ENCODE measurements around the gene ADGRA1. TPM values are rescaled to one million over a fixed set of nuclear protein-coding genes. Genes with fewer than 3 reads are reported as not detected.

ADGRA1 gene
- total and polyA plus RNA-seq, 2 experiments from 2014 or later = not detected

- Histone ChIP-seq H3K9me3 (ENCODE audit: low read depth) (no peaks in the 10 kb centered on the region), H3K79me2 (ENCODE audit: insufficient read depth) (no peaks in the 10 kb centered on the region), H3K9me2 (ENCODE audit: insufficient read depth) (no peaks in the 10 kb centered on the region), H3F3A (ENCODE audit: insufficient read depth) (no peaks in the 10 kb centered on the region), H3K36me3 (ENCODE audit: low read depth) (no peaks in the 10 kb centered on the region), H3K4me1 (ENCODE audit: insufficient read depth) (no peaks in the 10 kb centered on the region), H3K9ac (no peak overlapping the region), H3K27me3 (replicated peaks; ENCODE audit: insufficient read depth) (peaks cover 60% of the 10 kb centered on the region), H3K4me2 (ENCODE audit: unreplicated experiment) (no peak overlapping the region), H3K4me3 (no peak overlapping the region), H2AFZ (no peak overlapping the region), H3K27ac (no peak overlapping the region), H4K20me1 (ENCODE audit: insufficient read depth) (no peaks in the 10 kb centered on the region)
- no peak for TF ChIP-seq EZH2phosphoT487 (IDR thresholded peaks at IDR 0.05; ENCODE audit: insufficient read depth, low read depth)
- TF ChIP-seq EZH2 (IDR thresholded peaks at IDR 0.05; ENCODE audit: insufficient read depth, poor library complexity, severe bottlenecking) = no peak
- WGBS, 2 experiments (ENCODE audit: low coverage in 1 of 2, low lambda C conversion rate in 2 of 2, missing lambda C conversion rate in 2 of 2) = 40 to 52% methylated on average over 7 of the region's 7 CpGs
- DNase-seq = no peak
- in situ Hi-C loops (cut with MboI) = no loop called here
Measured at GRCh38 chr10:133090654-133091053, 2.9 kb downstream of the ADGRA1 start.

- Histone ChIP-seq H3K4me2 (ENCODE audit: unreplicated experiment) (no peak overlapping the region), H3K27ac (no peak overlapping the region), H4K20me1 (ENCODE audit: insufficient read depth) (no peaks in the 10 kb centered on the region), H3K9ac (no peak overlapping the region), H3K4me1 (ENCODE audit: insufficient read depth) (no peaks in the 10 kb centered on the region), H3K4me3 (no peak overlapping the region), H3F3A (ENCODE audit: insufficient read depth) (no peaks in the 10 kb centered on the region), H2AFZ (no peak overlapping the region), H3K27me3 (replicated peaks; ENCODE audit: insufficient read depth) (peaks cover 66% of the 10 kb centered on the region), H3K9me3 (ENCODE audit: low read depth) (no peaks in the 10 kb centered on the region), H3K9me2 (ENCODE audit: insufficient read depth) (no peaks in the 10 kb centered on the region), H3K79me2 (ENCODE audit: insufficient read depth) (no peaks in the 10 kb centered on the region), H3K36me3 (ENCODE audit: low read depth) (no peaks in the 10 kb centered on the region)
- DNase-seq = no peak
- TF ChIP-seq EZH2 (IDR thresholded peaks at IDR 0.05; ENCODE audit: insufficient read depth, poor library complexity, severe bottlenecking) (no peak), EZH2phosphoT487 (IDR thresholded peaks at IDR 0.05; ENCODE audit: insufficient read depth, low read depth) (no peak)
- in situ Hi-C loops (cut with MboI) = no loop called here
- 53 to 57% methylated on average over 10 of the region's 10 CpGs for WGBS, 2 experiments (ENCODE audit: low coverage in 1 of 2, low lambda C conversion rate in 2 of 2, missing lambda C conversion rate in 2 of 2)
Measured at GRCh38 chr10:133091316-133091715, 3.6 kb downstream of the ADGRA1 start.

- Histone ChIP-seq H3K4me3 (no peak overlapping the region), H3K36me3 (ENCODE audit: low read depth) (no peaks in the 10 kb centered on the region), H3K27me3 (replicated peaks; ENCODE audit: insufficient read depth) (peaks cover 55% of the 10 kb centered on the region), H3K4me1 (ENCODE audit: insufficient read depth) (no peaks in the 10 kb centered on the region), H3K4me2 (ENCODE audit: unreplicated experiment) (no peak overlapping the region), H3K9ac (no peak overlapping the region), H3K79me2 (ENCODE audit: insufficient read depth) (no peaks in the 10 kb centered on the region), H2AFZ (no peak overlapping the region), H3F3A (ENCODE audit: insufficient read depth) (no peaks in the 10 kb centered on the region), H3K9me2 (ENCODE audit: insufficient read depth) (no peaks in the 10 kb centered on the region), H3K27ac (no peak overlapping the region), H4K20me1 (ENCODE audit: insufficient read depth) (no peaks in the 10 kb centered on the region), H3K9me3 (ENCODE audit: low read depth) (no peaks in the 10 kb centered on the region)
- no peak for DNase-seq
- WGBS, 2 experiments (ENCODE audit: low coverage in 1 of 2, low lambda C conversion rate in 2 of 2, missing lambda C conversion rate in 2 of 2) = 56 to 66% methylated on average over 14 to 15 of the region's 15 CpGs
- in situ Hi-C loops (cut with MboI) = no loop called here
- TF ChIP-seq EZH2 (IDR thresholded peaks at IDR 0.05; ENCODE audit: insufficient read depth, poor library complexity, severe bottlenecking) = no peak
- TF ChIP-seq EZH2phosphoT487 (IDR thresholded peaks at IDR 0.05; ENCODE audit: insufficient read depth, low read depth) = no peak
Measured at GRCh38 chr10:133093291-133093690, 5.6 kb downstream of the ADGRA1 start.

GRCh38 chr10:133094286-133094685 lies 6.6 kb downstream of the ADGRA1 start:
- DNase-seq = no peak
- H3K36me3 ChIP-seq (ENCODE audit: low read depth) = no peaks in the 10 kb centered on the region
- H3K9me3 ChIP-seq (ENCODE audit: low read depth) = no peaks in the 10 kb centered on the region
- H3K4me2 ChIP-seq (ENCODE audit: unreplicated experiment) = no peak overlapping the region
- no peaks in the 10 kb centered on the region for H4K20me1 ChIP-seq (ENCODE audit: insufficient read depth)
- H3K27me3 ChIP-seq (replicated peaks; ENCODE audit: insufficient read depth) = peaks cover 46% of the 10 kb centered on the region
- no peaks in the 10 kb centered on the region for H3K4me1 ChIP-seq (ENCODE audit: insufficient read depth)
- no peak overlapping the region for H3K9ac ChIP-seq
- no peaks in the 10 kb centered on the region for H3F3A ChIP-seq (ENCODE audit: insufficient read depth)
- H3K79me2 ChIP-seq (ENCODE audit: insufficient read depth) = no peaks in the 10 kb centered on the region
- H3K4me3 ChIP-seq = no peak overlapping the region
- H3K27ac ChIP-seq = no peak overlapping the region
- 63 to 67% methylated on average over 21 to 22 of the region's 22 CpGs for WGBS, 2 experiments (ENCODE audit: low coverage in 1 of 2, low lambda C conversion rate in 2 of 2, missing lambda C conversion rate in 2 of 2)
- in situ Hi-C loops (cut with MboI) = no loop called here
- TF ChIP-seq EZH2phosphoT487 (IDR thresholded peaks at IDR 0.05; ENCODE audit: insufficient read depth, low read depth) = no peak
- TF ChIP-seq EZH2 (IDR thresholded peaks at IDR 0.05; ENCODE audit: insufficient read depth, poor library complexity, severe bottlenecking) = no peak
- no peak overlapping the region for H2AFZ ChIP-seq
- H3K9me2 ChIP-seq (ENCODE audit: insufficient read depth) = no peaks in the 10 kb centered on the region

- Histone ChIP-seq H2AFZ (no peak overlapping the region), H3K36me3 (ENCODE audit: low read depth) (no peaks in the 10 kb centered on the region), H3F3A (ENCODE audit: insufficient read depth) (no peaks in the 10 kb centered on the region), H4K20me1 (ENCODE audit: insufficient read depth) (no peaks in the 10 kb centered on the region), H3K4me1 (ENCODE audit: insufficient read depth) (no peaks in the 10 kb centered on the region), H3K4me3 (no peak overlapping the region), H3K27me3 (replicated peaks; ENCODE audit: insufficient read depth) (peaks cover 40% of the 10 kb centered on the region), H3K9me3 (ENCODE audit: low read depth) (no peaks in the 10 kb centered on the region), H3K9me2 (ENCODE audit: insufficient read depth) (no peaks in the 10 kb centered on the region), H3K9ac (no peak overlapping the region), H3K4me2 (ENCODE audit: unreplicated experiment) (no peak overlapping the region), H3K27ac (no peak overlapping the region), H3K79me2 (ENCODE audit: insufficient read depth) (no peaks in the 10 kb centered on the region)
- TF ChIP-seq EZH2phosphoT487 (IDR thresholded peaks at IDR 0.05; ENCODE audit: insufficient read depth, low read depth) = no peak
- TF ChIP-seq EZH2 (IDR thresholded peaks at IDR 0.05; ENCODE audit: insufficient read depth, poor library complexity, severe bottlenecking) = no peak
- no peak for DNase-seq
- in situ Hi-C loops (cut with MboI) = no loop called here
- 53 to 56% methylated on average over 15 to 17 of the region's 17 CpGs for WGBS, 2 experiments (ENCODE audit: low coverage in 1 of 2, low lambda C conversion rate in 2 of 2, missing lambda C conversion rate in 2 of 2)
Measured at GRCh38 chr10:133094866-133095265, 7.1 kb downstream of the ADGRA1 start.
